DMS53 treated with DMSO at 0.1 percent for 48 hours (cell line): ENCODE results near the gene SLC9A3.
"Not testable (repeated sequence)": the region's sequence is repeated elsewhere in the genome, so short reads cannot be mapped to it uniquely, and the experiment has no call there.

Experiments used
- DNase-seq: peaks from one replicate; lab custom pipeline; 2025; ENCODE audit not compliant: unreplicated experiment; lab: John Stamatoyannopoulos, UW

The SLC9A3 gene

DNA sequence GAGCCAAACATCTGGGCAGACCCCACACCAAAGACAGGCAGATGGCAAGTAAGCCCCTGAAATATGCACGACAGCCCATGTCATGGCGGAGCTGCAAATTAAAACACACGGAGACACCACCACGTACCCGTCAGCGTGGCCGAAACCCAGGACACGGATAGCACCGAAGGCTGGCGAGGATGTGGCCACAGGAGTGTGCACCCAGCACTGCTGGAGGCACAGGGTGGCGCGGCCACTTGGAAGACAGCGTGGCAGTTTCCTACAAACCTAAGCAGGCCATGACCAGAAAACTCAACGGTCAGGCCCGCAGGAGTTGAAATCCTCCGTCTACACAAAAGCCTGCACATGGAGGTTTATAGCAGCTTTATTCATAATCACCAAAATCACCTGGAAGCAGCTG, 12.8 kb downstream of the SLC9A3 start:
- no peak for DNase-seq

DNA sequence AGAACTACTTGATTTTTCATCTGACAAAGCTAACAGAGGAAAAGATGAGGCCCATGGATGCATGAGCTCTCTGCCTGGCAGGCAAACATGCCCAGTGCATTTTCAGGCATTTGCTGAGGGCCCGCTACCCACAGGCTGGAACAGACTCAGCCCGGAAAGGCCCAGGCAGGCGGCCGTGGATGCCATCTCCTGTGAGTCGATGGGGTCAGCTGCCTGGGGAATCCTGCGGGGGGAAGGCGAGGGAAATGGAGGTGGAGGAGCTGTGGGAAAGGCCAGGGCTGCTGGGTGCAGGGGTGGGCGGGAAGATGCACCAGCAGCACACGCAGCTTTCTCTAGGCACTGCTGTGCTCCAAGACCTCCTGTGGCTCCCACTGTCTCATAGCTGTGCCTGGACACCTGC, 13.7 kb downstream of the SLC9A3 start:
- DNase-seq = no peak

DNA sequence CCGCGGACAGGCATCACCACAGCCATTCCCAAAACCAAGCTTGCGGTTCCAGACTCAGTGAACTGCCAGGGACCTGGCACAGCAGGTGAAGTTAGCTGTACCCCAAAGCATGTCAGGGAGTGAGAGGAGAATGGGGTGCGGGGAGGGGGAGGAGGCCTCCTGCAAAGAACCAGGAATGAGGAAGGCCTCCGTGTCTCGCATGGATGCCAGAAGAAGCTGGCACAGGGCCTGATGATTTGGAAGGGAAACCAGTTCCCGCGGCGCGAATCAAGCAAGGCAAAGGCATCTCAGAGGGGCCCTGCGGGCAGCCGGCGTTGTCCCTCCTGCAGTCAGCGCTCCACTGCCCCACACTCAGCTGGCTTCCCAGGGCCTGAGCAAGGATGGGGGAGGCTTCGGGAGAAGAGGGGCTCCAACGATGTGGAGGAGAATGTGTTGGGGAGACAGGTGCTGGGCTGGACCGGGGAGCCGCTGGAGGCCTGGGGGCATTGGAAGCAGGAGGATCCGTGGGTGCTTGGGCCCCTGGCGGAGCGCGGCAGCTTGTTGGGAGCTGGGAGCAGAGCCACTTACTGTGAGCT, 14.6 kb downstream of the SLC9A3 start:
- no peak for DNase-seq

DNA sequence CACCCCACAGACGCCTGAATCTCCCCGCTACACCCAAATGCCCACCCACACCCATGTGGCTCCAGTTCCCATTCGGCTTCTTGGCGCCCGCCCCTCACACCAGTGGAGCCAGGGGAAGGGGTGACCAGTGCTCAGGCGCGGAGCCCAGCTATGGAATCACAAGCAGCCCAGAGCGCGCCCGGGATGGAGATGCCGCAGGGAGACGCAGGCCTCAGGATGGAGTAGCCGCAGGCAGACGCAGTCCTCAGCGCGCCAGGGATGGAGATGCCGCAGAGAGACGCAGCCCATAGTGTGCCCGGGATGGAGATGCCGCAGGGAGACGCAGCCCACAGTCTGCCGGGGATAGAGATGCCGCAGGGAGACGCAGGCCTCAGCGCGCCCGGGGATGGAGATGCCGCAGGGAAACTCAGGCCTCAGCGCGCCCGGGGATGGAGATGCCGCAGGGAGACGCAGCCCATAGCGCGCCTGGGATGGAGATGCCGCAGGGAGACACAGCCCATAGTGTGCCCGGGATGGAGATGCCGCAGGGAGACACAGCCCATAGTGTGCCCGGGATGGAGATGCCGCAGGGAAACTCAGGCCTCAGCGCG, 16.2 kb downstream of the SLC9A3 start:
- not testable (repeated sequence) for DNase-seq

DNA sequence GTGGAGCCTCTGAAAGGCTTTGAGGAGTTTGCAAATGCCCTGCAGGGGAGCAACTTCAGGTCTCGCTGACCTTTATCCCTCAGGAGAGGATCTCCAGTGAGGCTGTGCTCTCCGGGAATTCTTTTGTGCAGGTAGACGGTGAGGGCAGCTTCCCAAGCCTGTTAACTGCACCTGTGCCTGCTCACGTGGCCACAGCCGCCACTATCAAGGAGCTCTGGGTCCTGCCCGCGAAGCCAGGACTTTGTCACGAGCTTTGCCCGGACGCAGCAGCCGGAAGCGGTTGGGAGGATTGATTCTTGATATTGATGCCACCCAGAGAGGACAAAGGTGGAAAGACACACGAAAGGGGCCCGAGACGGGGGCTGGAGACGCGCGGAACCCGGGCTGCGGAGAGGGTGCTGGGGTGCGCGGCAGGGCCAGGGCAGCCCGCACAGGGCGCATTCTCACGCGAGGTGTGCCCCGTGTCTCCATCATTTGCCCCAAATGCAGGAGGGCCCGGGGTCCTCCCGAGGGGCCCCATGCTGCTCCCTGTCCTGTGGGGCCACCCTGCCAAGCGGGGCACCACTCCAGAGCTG, 18.2 kb downstream of the SLC9A3 start:
- DNase-seq = peak; percentile 73

DNA sequence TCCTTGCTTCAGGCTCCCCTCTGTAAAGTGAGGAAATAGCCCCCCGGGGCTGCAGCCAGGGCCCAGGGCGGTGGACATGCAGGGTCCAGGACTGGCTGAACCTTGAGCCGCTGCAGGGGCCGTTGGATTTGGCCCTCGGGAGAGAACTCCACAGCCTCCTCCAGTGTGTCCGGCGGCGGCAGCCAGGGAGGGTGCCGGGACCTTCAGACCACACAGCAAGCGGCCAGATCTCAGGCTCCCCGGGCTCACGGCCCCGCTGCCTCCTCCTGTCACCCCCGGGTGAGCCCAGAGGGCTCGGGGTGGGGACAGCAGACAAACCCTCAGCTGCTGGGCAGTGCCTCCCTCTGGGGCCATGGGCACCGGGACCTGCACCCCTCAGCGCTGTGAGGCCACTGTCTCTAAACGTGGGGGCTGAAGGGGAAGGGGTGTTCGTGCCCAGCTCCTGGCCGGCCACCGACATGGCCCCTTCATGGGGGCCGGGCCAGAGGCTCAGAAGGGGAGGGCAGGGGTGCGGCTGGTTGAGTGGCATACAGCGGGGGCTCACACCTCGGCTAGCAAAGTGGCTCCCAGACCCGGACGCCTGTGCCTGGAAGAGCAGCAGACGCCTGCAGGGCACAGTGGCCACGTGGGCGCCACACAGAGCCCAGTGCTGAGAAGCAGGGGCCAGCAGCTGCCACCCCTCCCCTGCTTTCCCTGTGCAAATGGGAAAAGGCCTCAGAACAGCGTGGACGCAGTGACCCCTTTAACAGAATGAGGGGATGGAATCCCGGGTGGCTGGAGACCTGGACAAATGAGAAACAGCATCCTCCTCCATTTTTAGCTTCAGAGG, 19.7 kb downstream of the SLC9A3 start:
- DNase-seq = no peak

DNA sequence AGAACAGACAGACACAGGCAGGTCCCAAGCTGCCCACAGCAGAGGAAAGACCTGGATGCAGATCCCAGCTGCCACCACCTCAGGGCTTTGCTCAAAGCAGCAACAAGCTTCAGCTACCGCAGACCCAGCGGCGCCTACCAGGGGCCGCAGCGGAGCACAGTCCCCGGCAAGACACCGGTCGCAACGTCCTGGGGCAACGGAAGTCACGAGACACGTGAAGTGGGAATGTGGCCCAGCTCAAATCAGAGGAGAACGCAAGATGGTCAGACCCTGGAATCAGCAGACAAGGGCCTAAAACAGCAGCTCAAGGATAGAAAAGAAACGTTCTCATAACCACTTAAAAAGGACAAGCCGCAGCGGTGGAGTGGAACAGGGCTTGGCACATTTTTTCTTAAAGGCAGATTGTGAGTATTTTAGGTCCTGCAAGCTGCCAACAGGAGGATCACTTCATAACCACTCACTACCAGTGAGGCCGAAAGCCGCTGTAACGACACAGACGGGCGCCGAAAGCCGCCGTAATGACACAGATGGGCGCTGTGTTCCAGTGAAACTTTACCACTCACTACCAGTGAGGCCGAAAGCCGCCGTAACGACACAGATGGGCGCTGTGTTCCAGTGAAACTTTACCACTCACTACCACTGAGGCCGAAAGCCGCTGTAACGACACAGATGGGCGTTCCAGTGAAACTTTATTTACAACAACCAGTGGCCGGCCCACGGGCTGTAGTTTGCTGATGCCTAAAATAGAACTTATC, 21.7 kb downstream of the SLC9A3 start:
- no peak for DNase-seq

DNA sequence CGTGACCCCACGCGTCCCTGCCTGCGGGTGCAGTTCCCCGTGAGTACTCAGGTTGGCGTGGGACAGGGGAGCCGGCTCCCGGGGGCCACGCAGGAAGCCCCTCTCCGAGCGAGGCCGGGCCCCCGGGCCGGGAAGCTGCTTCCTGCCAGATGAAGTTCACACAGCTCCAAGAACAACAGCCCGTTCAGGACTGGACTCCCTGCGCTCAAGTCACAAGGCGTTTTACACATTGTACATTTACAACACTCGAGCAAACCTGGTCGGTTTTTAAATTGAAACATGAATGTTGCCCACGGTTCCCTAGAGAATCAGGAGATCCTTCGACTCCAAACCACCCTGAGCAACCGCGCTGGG, 22.4 kb downstream of the SLC9A3 start:
- DNase-seq = no peak

DNA sequence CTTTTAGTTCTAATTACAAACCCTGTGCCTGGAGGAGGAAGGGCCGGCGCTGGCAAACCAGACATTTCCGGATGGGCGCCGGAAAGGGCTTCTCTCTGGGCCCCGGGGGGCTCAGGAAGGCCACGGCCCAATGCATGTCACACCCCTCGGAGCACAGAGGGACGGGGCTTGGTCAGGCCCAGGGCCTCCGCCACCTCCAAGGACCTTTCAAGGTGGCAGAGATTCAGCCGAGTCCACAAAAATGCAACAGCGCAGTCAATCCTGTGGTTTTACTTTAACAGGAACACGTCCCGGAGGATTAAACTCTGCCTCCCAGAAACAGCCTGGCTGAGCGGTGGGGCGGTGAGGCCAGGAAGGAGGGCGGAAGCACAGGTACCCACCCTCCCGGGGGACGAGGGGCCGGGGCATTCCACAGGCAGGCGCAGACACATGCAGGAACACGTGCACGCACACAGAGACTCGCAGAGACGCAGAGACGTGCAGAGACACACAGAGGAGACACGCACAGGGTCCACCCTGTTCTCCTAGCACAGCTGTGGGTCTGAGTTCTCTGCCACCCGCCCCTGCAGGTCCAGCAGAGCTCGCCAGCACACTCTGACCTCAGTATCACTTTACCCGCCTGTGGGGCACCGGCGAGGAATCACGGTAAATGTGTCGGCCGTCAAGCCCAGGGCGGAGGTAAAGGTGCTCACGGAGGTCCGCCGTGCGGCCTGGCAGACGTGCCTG, 23.0 kb downstream of the SLC9A3 start:
- no peak for DNase-seq

DNA sequence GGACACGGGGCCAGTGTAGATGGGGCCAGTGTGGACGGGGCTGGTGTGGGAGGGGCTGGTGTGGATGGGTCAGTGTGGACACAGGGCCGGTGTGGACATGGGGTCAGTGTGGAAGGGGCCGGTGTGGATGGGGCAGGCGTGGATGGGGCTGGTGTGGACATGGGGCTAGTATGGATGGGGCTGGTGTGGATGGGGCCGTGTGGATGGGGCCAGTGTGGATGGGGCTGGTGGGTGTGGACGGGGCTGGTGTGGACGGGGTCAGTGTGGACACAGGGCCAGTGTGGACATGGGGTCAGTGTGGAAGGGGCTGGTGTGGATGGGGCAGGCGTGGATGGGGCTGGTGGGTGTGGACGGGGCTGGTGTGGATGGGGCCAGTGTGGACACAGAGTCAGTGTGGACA, 23.8 kb downstream of the SLC9A3 start:
- DNase-seq = no peak

DNA sequence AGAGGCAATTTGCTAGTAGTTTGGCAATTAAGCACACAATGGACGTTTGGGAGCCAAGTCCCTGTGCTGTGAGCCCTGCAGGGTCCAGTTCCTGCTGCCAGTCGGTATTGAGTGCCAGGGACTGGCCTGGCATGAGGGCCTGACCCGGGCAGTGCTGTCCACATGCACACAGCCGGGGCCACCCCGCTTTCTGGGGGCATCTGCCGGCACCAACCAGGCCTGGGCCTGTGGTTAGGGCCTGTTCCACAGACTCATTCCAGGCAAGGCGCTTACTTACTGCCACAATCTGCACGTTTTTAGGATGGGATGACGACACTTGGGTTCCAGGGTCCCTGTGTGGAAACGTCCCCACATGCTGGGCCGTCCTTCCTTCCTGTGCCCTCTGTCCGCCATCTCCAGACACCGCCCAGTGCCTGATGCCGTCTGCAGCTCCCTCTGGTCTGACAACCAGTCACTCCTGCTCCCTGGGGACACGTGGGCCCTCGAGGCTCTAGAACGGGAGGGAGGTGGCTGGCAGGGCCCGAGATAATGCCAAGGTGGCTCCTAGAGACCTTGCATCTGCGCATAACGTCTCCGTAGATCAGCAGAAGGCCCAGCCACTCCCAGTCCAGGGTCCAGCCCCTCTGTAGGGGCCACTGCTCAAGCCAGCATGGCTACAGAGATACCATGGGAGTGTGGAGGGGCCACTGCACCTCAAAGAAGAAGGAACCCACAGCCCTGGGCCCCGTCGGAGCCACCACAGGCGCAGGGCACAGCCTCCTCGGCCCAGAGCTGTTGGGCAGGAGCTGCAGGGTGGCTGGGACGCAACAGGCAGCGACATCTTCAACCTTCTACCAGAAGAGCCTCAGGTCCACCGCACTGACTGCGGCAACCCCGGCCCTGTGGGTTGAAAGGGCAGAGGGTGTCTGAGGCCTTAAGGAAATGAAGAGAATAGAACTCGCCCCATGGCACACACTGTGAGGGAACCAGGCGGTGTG, 24.7 kb downstream of the SLC9A3 start:
- DNase-seq = no peak

DNA sequence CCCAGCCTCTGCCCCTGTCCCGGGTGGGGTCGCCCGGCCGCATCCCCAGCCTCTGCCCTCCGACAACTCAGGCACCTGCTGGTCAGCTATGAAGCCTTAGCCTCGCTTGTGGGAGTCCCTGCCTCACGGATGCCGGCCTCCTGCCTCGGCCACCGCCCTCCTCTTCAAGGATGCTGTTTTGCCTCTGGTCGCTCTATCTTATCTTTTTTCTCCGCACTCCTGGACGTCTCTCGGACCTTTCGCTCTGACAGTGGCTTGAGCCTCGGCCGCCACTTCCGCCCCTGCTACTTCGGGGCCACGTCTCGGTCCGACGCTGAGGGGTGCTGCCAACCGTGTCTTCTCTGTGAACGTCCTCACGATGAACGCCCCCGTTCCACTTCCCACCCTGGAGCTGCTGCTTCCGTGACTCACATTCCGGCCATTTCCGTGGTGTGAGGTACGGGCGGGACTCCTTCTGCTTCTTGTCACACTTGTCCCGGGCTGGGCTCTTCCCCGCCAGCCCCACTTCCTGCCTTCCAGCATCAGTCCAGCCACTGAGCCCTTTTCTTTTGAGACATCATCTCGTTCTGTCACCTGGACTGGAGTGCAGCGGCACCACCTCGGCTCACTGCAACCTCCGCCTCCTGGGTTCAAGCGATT, 26.3 kb downstream of the SLC9A3 start:
- no peak for DNase-seq

DNA sequence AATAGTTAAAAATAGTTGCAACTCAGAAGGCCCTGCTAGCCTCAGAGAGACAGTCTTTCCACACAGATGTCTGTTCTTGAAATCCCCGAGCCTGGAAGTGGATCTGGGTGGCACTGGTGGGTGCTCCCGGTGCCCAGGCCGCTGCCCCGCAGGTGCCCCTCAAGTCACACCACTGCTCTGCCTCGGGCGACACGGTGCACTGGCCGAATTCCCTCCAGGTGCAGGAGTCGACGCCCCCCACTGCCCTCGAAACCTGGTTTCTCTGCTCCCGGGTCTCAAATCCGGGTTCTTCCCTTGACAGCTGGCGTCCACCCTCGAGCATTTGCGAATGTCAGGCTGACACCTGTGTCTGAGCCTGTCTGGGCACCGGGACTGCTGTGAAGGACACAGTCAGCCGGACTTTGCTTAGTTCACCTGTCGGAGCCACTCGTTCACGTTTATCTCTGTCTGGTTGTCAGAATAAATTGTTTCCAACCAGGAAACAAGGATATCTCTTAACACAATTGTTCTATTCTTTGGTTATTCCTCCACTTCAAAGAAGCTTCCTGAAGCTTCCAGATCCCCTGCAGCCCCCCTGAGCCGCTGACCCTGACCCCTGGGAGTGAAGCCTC, 27.1 kb downstream of the SLC9A3 start:
- no peak for DNase-seq

DNA sequence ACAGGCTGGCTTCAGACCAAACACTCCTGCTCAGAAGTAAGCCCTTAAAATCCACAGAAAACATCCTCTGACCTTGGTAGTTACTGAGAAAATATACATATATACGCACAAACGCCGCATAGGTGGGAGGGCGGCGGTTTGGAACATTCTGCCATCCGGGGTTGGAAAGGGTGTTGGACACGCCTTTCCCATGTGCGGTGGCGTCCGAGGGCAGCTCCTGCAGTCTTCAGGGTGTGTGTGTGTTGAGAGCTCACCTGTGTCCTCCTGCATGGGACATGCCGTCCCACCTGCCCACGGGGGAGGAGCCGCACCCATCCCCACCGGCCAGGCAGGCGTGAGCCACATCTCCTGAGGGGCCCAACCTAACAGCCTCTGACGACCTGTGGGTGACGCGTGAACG, 28.2 kb downstream of the SLC9A3 start:
- DNase-seq = no peak

DNA sequence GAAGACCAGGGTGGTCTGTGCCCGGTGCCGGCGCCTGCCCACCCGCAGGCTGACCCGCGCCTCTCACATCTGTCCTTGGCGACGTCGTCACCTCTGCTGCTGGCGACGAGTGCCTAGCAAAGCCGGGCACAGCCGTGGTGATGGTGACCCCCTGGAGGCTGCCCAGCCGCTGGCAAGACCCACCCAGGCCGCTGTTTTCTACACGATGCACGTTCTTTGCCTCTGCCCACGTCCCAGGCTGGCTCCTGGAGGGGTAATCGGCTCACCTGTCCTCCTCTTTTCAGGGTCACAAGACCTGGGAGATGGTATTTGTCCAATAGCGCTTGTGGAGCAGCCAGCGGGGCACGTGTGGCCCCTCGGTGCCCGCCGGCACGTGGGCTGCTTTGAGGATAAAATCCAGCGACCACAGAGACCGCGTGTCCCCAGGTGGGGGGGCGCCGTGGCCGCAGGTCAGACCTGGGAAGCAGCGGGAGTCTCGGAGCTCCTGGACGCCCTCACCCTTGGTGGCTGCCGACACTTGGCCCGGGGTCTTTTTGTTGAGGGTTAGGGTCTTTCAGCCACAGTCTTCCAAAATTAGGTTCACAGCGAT, 29.5 kb downstream of the SLC9A3 start:
- DNase-seq = no peak

DNA sequence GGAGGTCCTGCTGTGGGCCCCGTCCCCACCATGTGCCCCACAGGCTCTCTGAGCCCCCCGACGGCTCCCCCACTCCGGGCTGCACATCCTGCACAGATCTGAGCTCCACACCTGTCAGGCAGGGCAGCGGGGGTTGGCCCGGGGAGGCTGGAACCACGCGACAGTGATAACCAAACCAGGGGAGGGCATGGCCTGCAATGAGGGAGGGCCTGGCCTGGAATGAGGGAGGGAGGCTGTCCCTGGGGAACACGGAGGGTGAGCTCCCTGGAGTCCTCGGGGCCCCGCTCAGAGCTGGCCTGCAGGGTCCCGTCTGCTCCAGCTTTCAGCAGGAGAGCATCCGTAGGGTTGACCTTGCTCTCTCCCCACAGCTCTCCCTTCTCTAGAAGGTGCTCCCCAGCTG, 30.5 kb downstream of the SLC9A3 start:
- DNase-seq = no peak

DNA sequence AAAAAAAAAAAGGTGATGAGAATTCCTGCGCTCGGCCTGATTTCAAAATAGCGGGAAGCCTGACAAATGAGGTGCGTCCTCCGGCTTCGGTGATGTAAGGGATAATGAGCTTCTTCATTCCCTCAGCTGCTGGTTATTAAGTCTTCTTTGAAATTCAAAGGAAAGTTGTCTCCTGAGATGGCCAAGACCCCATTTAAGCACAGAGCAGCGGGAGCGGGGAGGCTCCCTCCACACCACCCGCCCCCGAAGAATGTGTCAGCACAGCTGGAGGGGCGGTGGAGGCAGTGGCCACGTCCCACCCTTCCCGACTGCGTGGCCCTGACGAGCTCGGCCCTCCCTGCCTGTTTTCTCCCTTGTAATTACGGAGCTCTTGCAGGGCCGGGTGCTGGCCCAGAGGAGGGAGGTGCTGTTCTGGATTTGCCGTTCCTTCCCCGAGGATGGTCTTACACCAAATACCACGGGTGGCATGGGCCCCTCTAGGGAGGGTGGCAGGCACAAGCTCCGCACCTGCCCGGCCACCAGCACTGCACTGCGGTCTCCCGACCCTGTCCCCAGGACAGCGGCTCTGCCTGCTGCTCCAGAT, 31.0 kb downstream of the SLC9A3 start:
- no peak for DNase-seq

DNA sequence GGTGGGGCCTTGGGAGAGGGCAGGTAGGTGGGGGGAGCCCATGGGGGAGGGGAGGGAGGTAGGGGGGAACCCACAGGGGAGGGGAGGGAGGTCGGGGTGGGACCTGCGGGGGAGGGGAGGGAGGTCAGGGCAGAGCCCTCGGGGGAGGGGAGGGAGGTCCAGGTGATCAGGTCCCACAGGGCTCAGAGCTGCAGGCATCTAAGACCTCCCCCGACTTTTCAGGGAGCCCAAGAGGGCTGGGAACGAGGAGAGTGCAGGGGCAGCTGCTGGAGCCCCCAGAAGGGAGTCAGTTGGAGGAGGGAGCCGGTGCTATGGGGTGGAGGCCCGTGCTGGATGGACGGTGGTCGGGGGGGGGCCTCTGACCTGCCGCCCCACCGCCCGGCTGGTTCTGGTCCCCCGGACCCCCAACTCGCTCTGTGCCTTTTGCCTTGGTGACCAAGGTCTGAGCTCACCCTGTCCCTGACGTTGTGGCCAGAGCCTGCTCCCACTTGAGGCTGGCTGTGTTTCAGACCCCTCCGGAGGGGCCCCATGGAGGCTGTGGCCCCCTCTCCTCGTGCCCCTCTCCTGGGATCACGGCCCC, 31.8 kb downstream of the SLC9A3 start:
- DNase-seq = no peak
